GM12892 (cell line): ENCODE data around the gene TMED9.
A peak's percentile ranks its signal among the peaks of the same experiment; 100 is the strongest.

Source experiments
- DNase-seq: peaks from one replicate; pipeline ENCODE4 v3.0.0; 2011; ENCODE audit not compliant: insufficient read length
- FAIRE-seq: peaks from 2 replicates; lab custom pipeline; 2011; peaks lifted over from hg19 to GRCh38; lab: Jason Lieb, UNC
- POLR2A ChIP-seq: IDR thresholded peaks from 2 replicates; pipeline ENCODE4 v1.6.1; 2011; ENCODE audit warnings: low read depth, low read length, control low read depth
- POLR2AphosphoS5 ChIP-seq: IDR thresholded peaks from 2 replicates; pipeline ENCODE4 v1.6.1; 2011; ENCODE audit warnings: low read depth, low read length, control low read depth
- TAF1 ChIP-seq: IDR thresholded peaks from 2 replicates; pipeline ENCODE4 v1.6.1; 2011; ENCODE audit warnings: low read depth, mild to moderate bottlenecking, control low read depth, low read length, borderline replicate concordance

Gene TMED9

DNA sequence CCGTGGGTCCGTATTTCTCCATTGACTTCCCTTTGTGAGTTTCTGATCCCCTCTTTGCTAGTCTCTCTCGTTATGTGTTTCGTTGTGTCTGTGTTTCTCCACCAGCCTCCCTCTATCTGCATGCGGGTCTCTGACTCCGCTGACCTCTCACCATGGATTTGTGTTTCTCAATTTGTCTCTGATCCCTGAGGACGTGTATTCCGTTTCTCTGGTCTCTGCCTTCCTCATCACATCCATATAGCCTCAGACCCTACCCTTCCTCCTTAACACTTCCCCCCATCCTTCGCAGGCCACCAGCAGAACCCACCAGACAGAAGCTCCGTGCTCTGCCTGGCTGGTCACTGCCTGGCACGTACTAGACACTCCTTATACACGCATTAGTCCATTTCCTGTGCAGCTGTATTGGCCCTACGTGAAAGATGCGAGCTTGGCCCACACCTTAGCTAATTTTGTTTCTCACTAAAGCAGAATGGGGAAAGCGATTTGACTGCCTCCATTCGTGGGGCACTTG is 8.6 kb downstream of the TMED9 start:
- FAIRE-seq (peak; percentile 64), DNase-seq (no peak)
- TF ChIP-seq POLR2A (no peak), TAF1 (no peak), POLR2AphosphoS5 (no peak)

DNA sequence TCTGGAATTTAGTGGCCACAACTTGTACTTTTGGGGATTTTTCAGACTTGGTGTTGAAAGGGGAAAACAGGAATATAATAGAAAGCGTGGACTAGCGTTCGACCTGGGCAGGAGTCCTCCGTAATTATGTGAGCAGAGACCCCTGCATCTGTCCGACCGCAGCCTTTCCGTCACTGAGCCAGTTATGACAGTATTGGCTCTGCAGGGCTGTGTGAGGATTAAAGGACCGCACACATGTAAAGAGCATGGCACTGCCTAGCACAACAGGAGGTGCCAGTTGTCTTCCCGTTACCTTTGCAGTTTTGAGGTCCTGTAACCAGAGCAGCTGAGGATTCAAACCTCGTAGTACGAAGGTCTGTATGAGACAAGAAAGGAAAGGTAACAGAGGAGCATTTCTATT is 9.1 kb downstream of the TMED9 start:
- TF ChIP-seq POLR2AphosphoS5 (no peak), POLR2A (no peak), TAF1 (no peak)
- no peak for DNase-seq
- no peak for FAIRE-seq

DNA sequence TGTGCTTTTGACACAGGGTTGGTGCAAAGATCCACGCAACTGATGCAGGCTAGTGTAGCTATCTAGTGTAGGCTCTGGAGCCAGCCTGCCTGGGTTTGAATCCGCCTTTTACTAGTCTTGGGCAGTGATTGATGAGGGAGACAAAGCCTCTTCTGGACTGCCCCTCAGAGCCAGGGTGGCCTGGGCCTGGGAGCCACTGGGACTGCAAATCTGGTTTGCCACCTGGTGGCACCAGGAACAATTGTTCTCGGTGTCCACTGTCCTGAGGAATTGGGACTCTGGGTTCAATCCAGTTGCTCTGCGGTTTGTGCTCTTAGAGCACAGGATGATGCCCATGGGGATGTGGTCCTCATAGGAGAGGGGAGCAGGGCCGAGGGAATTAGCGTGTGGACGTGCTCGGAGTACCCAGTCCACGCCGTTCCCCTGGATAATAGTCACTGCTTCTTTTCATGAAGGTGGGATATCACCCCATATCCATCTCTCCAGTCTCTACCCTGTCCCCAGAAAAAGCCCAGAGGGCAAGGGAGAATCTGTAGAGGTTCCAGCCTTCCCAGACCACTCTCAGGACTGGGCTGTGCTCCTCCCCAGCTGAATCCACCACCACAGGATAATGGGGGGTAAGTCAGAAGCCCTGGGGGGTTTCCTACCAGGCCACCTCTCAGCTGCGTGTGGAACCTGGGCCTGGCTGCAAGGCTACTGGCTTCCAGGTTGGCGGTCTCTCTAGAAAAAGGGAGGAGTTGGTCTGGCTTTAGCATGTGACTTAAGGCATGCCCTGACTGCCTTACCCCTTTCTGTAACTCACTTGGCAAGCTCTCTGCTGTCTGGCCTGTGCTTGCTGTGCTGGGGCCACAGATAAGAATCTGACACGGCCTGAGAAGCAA is 9.8 kb downstream of the TMED9 start:
- FAIRE-seq (no peak), DNase-seq (no peak)
- no peak for TF ChIP-seq POLR2AphosphoS5
- no peak for TF ChIP-seq TAF1
- TF ChIP-seq POLR2A, result no peak

DNA sequence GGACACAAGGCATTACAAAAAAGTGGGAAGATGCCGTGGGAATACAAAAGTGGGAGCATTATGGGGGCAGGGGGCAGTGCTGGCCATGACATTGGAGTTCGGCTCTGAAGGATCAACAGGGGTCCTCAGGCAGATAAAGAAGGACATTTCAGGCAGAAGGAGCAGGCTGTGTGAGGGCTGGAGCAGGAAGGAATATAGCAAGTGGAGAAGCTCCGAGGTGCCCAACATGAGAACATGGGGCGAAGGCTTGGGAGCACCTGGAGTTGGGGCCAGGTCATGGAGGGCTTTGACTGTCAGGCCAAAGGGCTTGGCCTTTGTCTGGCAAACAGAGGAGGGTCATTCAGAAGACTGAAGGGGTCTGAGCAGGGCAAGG is 10.4 kb downstream of the TMED9 start:
- FAIRE-seq, result no peak
- no peak for DNase-seq
- TF ChIP-seq POLR2AphosphoS5 (no peak), POLR2A (no peak)

DNA sequence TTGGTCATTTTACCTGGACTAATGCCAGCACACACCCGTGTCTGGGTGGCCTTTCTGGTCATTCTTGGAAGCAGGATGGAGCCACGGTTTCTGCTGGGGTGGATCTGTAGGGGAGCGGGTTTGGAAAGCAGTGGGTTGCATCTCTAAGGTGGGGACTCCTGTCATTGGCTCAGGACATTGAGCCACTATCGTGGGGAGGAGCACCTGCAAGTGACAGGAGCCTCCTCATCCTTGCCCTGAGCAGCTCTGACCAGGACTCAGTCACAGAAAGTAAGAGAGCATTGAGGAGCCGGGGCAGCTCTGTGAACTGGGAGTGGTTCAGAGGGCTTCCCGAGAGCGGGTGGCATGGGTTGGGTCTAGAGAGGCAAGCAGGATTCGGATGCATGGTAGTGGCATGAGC is 11.6 kb downstream of the TMED9 start:
- DNase-seq, result no peak
- TF ChIP-seq TAF1, result no peak
- no peak for TF ChIP-seq POLR2A
- FAIRE-seq, result no peak

DNA sequence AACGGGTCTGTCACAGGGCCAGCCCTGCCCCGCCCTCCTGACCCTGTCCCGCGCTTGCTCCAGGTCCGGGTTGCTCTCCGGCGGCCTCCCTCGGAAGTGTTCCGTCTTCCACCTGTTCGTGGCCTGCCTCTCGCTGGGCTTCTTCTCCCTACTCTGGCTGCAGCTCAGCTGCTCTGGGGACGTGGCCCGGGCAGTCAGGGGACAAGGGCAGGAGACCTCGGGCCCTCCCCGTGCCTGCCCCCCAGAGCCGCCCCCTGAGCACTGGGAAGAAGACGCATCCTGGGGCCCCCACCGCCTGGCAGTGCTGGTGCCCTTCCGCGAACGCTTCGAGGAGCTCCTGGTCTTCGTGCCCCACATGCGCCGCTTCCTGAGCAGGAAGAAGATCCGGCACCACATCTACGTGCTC is 12.1 kb downstream of the TMED9 start:
- no peak for FAIRE-seq
- no peak for DNase-seq
- TF ChIP-seq POLR2AphosphoS5 (no peak), POLR2A (no peak), TAF1 (no peak)

DNA sequence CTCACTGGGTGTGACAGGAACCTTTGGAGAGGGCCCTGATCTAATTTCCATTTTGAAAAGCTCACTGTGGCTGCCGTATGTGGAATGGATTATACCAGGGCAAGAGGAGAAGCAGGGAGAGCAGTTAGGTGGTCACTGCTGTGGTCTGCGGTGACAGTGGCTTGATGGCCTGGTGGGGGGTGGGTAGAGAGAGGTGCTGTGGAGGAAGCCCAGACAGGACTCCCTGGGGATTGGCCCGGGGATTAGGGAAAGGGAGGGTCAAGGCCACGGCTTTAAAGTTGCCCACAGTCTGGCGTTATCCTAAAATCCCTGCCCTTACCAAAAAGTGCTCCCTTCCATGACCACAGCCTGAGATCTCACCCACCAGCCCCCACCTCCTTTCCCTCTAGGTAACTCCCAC is 12.7 kb downstream of the TMED9 start:
- no peak for FAIRE-seq
- DNase-seq, result no peak
- TF ChIP-seq TAF1, result no peak
- no peak for TF ChIP-seq POLR2AphosphoS5
- TF ChIP-seq POLR2A, result no peak

DNA sequence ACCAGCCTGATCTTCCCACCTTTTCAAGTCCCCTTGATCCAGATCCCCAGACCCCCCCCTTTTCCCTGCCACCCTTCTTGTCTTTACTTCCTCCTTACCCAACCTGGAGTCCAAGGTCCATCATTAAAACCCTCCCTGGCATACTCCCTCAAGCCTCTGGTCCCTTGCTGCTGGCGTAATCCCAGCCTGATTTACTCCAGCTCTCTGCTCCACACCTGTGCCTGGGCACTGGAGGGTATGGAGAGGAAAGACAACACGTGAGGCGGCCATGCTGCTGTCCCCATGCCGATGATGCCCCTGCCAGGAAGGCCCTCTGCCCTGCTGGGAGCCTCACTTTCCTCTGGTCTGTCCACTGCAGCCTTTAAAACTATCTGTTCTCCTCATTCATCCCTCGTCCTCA is 13.1 kb downstream of the TMED9 start:
- DNase-seq (no peak), FAIRE-seq (no peak)
- TF ChIP-seq POLR2AphosphoS5 (no peak), POLR2A (no peak), TAF1 (no peak)

DNA sequence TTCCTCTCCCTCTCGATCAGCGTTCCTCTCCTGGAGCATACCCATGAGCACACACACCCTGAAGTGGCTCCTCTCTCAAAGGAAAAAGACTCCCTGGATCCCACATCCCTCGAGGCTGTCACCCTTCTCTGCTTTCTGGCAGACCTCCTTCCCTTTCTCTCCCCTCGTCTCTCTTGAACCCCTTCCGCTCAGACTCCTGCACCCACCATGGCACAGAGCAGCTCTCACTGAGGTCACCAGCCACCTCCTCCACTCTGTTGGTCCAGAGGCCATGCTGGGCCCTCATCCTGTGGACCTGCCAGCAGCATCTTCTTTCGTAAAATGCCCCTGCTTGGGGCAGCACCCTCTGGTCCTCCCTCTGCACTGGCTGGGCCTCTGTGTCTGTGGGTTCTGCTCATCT is 13.7 kb downstream of the TMED9 start:
- TF ChIP-seq TAF1, result no peak
- TF ChIP-seq POLR2AphosphoS5, result no peak
- TF ChIP-seq POLR2A, result no peak
- FAIRE-seq, result no peak

DNA sequence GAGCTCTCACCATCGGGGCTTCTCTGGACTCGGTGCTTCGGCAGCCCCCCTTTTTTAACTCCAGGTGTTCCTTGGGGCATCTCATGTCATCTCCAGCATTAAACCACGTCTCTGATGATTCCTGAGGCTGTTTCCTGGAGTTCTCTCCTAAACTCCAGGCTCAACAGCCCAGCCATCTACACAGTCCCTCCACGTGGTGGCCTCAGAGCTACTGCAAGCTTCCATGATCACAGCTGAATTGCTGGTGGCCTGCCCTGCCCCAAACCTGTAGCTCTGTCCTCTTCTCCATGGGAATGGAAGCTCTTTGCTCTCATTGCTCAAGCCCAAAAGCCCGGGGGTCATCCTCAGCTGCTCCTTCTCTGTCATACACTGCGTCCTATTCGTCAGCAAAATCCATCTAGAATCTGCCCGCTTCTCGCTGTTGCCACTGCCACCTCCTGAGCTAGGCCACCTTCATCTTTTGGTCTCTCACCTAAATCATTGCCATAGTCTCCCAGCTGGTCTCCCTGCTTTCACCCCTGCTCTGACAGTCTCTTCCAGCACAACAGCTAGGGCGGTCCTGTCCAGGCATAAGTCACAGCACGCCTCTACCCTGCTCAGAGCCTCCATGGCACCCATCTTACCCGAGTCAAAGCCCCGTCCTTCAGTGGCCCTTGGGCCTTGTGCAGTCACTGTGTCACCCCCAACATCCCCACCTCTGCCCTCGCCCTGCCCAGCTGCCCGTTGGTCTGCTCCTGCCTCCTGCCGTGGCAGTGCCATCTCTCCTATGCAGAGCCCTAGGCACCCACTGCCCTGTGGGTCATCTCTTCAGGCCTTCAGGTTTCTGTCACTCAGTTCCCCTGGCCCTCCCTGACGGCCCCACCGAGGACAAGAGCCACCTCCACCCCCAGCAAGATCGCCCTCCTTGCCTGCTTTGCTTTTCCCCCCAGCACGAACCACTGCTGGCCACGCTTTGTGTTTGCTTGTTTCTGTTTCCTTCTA is 14.4 kb downstream of the TMED9 start:
- TF ChIP-seq POLR2A, result no peak
- no peak for TF ChIP-seq POLR2AphosphoS5
- TF ChIP-seq TAF1, result no peak
- DNase-seq (no peak), FAIRE-seq (no peak)

More for the DNA sequence above, 13.7 kb downstream of the TMED9 start:
- no peak for DNase-seq

DNA sequence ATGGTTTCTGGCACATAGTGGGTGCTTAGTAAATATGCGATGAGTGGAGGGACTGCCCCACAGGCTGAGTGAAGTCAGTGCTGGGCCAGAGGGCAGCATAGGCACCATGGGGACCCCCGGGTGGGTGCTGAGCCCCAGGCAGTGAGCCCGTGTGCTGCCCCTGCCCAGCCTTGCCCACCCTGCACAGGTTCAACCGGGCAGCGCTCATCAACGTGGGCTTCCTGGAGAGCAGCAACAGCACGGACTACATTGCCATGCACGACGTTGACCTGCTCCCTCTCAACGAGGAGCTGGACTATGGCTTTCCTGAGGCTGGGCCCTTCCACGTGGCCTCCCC is 15.1 kb downstream of the TMED9 start:
- TF ChIP-seq TAF1 (no peak), POLR2A (no peak), POLR2AphosphoS5 (no peak)
- no peak for FAIRE-seq
- DNase-seq, result no peak
